ENCODE data around the gene CFAP107.
A peak's percentile ranks its signal among the peaks of the same experiment; 100 is the strongest.
"Not testable (repeated sequence)": the region's sequence is repeated elsewhere in the genome, so short reads cannot be mapped to it uniquely, and the experiment has no call there.

The CFAP107 gene

GRCh38 chr1:12778061-12778460, 32.1 kb downstream of the CFAP107 start:
- DNase-seq (ENCODE audit: low read depth, low spot score) = no peak

GRCh38 chr1:12778907-12779306, 32.9 kb downstream of the CFAP107 start:
- no peak for DNase-seq (ENCODE audit: low read depth, low spot score)

GRCh38 chr1:12781488-12781887, 35.5 kb downstream of the CFAP107 start:
- DNase-seq (ENCODE audit: low read depth, low spot score) = not testable (repeated sequence)

DNA sequence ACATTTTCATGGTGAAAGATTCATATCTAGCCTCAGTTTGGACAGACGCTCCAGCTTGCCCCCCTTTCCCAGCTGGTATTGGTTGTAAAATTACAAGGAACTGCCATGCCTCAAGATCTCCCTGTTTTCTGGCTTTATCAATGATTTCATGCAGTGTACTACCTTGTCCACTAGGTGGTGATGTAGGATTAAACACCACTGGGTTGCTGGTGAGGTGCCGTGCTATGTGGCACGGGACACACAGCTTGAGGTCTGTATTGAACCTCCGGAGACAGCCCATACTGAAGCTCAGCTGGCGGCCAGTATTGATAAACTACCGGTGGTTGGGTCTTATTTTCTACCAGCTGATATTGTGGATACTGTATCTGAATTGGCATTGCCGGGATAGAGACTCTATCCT, 37.8 kb downstream of the CFAP107 start:
- peak; percentile 30 for DNase-seq (ENCODE audit: low read depth, low spot score)

DNA sequence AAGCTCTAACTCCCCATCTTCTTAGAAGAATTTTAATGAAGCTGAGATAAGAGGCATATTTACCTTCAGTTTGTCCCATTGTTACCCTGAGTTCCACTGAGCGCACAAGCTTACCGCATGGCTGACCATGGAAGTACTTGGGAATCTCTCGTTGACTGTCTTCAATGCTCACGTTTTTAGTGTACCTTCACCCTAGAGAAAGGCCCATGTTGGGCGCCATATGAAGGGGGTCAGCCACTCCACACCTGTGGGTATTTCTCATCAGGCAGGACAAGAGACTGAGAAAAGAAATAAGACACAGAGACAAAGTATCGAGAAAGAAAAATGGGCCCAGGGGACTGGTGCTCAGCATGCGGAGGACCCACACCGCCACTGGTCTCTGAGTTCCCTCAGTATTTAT, 38.7 kb downstream of the CFAP107 start:
- DNase-seq (ENCODE audit: low read depth, low spot score) = not testable (repeated sequence)

- DNase-seq (ENCODE audit: low read depth, low spot score) = not testable (repeated sequence)
These were observed 45.1 kb downstream of the CFAP107 start, which contains the start of gene PRAMEF1 for GRCh38 chr1:12791097-12791496. TSS of gene PRAMEF1 (plus strand) at chr1:12791397. CDS start at chr1:12793228, 1,831 bp downstream.

- peak; percentile 45 for DNase-seq (ENCODE audit: low read depth, low spot score)
These were observed 52.9 kb downstream of the CFAP107 start for GRCh38 chr1:12798911-12799310.

DNA sequence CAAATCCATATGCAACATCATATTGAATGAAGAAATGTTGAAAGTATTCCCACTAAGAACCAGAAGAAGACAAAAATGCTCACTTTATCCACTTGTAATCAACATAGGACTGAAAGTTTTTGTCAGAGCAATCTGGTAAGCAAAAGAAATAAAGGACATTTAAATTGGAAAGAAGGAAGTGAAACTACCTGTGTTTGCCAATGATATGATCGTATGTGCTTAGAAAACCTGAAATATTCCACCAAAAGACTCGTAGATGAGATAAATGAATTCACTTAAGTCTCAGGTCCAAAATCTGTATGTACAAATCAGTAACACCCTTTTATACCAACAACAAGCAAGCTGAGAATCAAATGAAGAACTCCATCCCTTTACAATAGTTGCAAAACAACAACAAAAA, 53.7 kb downstream of the CFAP107 start:
- DNase-seq (ENCODE audit: low read depth, low spot score) = no peak

GRCh38 chr1:12809933-12810332, 63.9 kb downstream of the CFAP107 start:
- no peak for DNase-seq (ENCODE audit: low read depth, low spot score)

DNA sequence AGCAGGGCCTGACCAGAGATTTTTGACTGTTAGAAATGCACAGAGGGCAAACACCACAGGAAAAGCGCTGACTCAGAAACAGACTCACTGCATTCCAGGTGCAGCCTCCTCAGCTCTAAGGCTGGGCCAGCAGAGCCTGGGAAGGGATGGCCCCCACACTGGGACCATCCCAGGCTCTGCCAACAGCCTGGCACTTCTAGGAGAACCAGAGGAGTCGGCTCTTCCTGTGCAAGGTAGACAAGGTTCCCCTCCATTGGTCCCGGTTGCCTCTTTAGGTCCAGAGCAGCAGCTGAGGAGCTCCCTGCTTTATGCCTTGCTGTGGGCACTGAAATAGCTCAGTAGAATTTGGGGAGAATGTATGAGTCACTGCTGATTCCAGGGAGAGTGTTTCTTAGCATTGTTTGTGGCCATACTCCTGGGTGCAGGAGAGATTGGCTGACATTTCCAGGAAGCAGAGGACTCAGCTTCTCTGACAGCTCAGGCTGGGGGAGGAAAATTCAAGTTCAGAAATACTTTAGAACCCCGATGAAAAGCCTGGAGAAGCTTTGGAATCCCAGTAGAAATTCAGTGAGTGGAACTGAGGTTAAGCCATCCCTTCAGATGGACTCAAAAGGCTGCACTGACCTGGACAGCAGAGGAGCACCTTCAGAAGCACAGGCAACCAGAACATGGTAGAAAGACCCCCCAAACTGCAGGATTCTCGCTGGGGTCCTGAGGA, 64.8 kb downstream of the CFAP107 start:
- peak; percentile 6 for DNase-seq (ENCODE audit: low read depth, low spot score)

DNA sequence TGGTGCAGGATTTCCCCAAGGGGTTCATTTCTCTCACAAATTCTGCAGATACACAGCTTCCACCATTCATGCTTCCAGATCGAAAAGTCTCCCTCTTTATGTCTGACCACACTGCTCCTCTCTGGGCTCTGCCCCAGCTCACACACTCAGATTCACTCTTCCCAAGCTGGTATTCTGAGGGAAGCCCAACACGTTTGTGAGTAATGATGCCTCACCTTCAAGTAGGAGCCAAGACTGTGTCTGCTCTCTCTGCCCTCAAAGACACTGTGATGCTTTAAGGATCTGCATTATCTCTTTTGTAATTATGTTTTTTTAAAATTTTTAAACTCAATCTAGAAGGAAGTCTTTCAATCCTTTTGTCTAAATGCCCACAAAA, 65.4 kb downstream of the CFAP107 start:
- no peak for DNase-seq (ENCODE audit: low read depth, low spot score)

All from ELF-1 (cell line).